GM18505 (cell line): Measurements from ENCODE around the gene ATP6V1E1.
"Not testable (repeated sequence)": the region's sequence is repeated elsewhere in the genome, so short reads cannot be mapped to it uniquely, and the experiment has no call there.

ENCODE experiments used
- ATAC-seq: cut with Tn5 transposase; IDR thresholded peaks from one replicate; pipeline ENCODE4 v1.9.1; 2021; ENCODE audit not compliant: unreplicated experiment
- POLR2A ChIP-seq: IDR thresholded peaks from 4 replicates; pipeline ENCODE4 v1.6.1; 2011; ENCODE audit warnings: borderline replicate concordance; ENCODE audit not compliant: insufficient read depth, insufficient read length; ENCODE audit errors: extremely low read depth

Gene ATP6V1E1

DNA sequence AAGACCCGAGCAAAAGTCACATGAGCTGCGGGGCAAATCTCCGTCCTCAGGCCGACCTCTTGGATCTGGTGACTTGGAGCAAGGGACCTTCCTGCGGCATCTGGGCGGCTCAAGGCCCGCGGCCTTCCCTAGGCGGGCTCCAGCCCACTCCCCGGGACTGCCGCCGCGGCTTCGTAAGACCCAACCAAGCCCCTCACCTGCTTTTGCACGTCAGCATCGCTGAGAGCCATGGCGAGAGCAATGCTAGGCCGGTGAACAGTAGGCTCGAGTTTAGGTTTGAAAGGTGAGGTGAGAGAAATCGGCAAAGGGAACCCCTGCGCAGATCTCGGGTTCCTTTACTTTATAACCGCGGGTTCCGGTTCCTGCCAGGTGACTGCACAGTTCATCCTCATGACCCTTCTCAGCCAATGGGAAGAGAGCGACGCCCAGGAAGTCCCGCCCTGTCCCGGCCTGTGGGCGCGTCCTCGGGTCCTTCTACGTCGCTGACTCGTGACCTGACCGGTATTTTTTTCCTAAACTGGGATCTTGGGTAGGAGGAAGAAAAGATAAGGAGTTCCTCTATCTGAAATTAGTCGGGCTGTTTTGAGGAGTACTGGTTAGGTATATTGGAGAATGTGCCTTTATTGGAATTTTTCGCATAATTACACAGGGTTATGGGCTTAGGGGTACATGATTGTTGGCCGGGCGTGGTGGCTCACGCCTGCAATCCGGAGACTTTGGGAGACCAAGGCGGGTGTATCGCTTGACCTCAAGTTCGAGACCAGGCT is at the start of gene ATP6V1E1:
Gene ATP6V1E1 (minus strand): TSS at position 344 of the 767 bp plus-strand sequence. CDS start 114 bp downstream, at position 230.
- TF ChIP-seq POLR2A: peak; percentile 83
- ATAC-seq: peak; percentile 99

DNA sequence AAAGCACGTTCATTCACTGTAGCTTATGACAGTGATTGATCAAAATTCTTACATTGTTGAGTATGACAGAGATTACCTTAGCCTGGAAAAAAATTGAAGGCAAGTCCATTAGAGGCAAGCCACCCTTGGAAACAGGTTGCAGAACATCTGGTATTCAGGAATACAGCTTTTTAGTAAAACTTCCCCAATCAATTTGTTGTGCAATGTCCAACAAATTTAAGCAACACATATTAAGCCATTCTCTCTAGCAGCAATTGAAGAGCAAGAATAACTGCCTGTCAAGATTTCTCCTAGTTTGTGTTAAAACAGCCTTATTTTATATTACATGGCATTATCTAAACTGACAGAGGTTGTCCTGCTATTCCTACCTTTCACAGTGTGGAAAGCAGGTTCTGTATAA is 47.0 kb upstream of the ATP6V1E1 start:
- no peak for TF ChIP-seq POLR2A

DNA sequence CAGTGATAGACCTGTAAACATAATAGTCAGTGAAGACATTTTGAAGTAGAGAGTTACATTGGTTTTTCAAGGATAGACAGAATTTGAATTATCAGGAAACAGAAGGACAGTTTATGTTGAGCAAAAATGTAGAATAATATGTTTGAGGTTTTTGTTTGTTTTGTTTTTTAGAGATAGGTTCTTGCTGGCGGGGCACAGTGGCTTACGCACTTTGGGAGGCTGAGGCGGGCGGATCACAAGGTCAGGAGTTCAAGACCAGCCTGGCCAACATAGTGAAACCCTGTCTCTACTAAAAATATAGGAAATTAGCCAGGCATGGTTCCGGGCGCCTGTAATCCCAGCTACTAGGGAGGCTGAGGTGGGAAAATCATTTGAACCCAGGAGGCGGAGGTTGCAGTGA is 45.6 kb upstream of the ATP6V1E1 start:
- ATAC-seq: no peak
- no peak for TF ChIP-seq POLR2A

More for the DNA sequence above, 47.0 kb upstream of the ATP6V1E1 start:
- ATAC-seq: no peak

DNA sequence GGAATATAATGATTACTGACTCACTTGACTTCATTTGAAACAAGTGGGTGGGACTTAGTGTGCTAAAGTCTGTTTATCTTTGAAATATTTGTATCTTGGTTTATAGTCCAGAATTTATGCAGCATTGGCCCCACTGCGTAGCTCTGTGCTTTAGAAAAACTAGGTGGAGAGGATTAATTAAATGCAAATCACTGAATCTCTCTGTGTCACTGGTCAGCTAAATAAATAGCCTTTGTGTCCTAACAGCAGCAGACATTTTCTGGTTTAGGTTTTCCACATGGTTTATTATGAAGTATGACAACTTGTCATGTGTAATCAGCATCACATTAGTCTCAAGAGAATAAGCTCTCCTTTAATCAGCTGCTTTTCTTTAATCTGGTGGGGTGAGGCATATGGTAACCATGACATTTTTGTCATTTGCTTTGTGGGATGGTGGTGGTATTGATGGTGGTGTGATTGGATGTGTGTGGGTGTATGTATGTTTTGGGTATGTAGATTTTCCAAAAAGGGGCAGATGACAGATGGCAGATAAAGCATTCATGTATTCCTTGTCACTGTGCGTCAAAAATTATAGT is 44.0 kb upstream of the ATP6V1E1 start:
- no peak for ATAC-seq
- no peak for TF ChIP-seq POLR2A

DNA sequence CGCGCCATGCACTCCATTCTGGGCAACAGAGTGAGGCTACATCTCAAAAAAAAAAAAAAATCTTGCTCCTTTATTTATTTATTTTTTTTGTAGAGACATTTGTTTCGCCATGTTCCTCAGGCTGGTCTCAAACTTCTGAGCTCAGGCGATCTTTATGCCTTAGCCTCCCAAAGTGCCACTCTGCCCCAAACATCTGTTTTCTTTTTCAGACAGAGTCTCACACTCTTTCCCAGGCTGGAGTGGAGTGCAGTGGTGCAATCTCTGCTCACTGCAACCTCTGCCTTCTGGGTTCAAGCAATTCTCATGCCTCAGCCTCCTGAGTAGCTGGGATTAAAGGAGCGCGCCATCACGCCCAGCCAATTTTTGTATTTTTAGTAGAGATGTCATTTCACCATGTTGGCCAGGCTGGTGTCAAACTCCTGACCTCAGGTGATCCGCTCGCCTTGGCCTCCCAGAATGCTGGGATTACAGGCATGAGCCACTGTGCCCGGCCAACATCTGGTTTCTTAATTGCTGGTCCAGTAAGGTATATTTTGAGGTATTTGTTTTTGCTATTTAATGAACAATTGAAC is 43.1 kb upstream of the ATP6V1E1 start:
- not testable (repeated sequence) for ATAC-seq

DNA sequence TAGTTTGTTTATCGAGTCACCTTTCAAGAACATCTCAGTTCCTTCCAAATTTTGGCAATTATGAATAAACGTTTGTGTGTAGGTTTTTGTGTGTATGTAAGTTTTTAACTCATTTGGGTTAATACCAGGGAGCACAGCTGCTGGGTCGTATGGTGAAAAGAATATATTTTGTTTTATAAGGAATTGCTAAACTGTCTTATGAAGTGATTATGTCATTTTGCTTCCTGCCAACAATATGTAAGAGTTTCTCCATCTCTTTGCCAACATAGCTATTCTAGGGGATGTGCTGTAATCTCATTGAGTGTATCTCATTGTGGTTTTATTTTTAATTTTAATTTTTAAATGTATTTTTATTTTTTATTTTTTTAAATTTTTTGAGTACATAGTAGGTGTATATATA is 37.3 kb upstream of the ATP6V1E1 start:
- no peak for TF ChIP-seq POLR2A
- no peak for ATAC-seq

DNA sequence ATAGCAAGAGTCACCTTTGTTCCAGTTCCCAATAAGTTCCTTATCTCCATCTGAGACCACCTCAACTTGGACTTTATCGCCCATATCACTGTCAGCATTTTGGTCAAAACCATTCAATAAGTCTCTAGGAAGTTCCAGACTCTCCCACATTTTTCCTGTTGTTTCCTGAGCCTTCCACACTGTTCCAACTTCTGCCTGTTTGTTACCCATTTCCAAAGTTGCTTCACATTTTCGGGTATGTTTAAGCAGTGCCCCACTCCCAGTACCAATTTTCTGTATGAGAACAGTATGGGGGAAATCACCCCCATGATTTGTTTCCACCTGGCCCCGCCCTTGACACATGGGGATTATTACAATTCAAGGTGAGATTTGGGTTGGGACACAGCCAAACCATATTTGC is 36.7 kb upstream of the ATP6V1E1 start:
- no peak for ATAC-seq
- TF ChIP-seq POLR2A: no peak

DNA sequence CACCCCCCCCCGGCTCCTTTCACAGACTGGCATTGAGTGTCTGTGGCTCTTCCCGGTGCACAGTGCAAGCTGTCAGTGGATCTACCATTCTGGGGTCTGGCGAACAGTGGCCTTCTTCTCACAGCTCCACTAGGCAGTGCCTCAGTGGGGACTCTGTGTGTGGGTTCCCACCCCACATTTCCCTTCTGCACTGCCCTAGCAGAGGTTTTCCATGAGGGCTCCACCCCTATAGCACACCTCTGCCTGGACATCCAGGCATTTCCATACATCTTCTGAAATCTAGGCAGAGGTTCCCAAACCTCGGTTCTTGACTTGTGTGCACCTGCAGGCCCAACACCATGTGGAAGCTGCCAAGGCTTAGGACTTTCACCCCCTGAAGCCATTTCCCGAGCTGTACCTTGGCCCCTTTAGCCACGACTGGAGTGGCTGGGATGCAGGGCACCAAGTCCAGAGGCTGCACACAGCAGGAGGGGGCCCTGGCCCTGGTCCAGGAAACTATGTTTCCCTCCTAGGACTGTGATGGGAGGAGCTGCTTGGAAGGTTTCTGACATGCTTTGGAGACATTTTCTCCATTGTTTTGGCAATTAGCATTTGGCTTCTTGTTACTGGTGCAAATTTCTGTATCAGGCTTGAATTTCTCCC is 36.0 kb upstream of the ATP6V1E1 start:
- TF ChIP-seq POLR2A: no peak
- no peak for ATAC-seq

DNA sequence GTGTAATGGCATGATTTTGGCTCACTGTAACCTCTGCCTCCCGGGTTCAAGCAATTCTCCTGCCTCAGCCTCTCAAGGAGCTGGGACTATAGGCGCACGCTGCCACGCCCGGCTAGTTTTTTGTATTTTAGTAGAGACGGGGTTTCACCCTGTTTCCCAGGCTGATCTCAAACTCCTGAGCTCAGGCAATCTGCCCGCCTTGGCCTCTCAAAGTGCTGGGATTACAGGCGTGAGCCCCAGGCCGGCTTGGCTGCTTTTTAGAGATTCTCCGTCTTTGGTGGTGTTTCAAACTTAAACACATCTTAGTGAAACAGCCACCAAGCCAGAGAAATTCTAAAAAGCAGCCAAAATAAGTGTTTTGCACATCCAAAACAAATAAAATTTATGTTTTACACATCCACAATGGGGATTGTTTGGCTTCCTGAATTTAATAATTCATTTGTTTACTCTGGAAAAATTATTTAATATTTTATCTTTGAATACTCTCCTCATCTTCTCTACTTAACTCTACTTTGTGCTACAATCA is 28.4 kb upstream of the ATP6V1E1 start:
- ATAC-seq: no peak
- no peak for TF ChIP-seq POLR2A

DNA sequence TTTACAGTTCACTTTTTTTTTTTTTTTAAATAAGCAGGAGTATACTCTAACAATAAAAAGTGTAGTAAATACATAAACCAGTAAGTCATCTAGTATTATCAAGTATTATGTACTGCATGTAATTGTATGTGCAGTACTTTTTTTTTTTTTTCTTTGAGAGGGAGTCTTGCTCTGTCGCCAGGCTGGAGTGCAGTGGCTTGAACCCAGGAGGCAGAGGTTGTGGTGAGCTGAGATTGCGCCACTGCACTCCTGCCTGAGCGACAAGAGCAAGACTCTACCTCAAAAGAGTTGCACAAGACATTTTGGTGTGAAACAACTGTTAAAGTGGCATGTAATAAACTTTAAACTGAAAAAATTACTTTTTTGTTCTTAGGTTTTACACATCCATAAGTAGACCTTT is 26.7 kb upstream of the ATP6V1E1 start:
- TF ChIP-seq POLR2A: no peak
- ATAC-seq: no peak

DNA sequence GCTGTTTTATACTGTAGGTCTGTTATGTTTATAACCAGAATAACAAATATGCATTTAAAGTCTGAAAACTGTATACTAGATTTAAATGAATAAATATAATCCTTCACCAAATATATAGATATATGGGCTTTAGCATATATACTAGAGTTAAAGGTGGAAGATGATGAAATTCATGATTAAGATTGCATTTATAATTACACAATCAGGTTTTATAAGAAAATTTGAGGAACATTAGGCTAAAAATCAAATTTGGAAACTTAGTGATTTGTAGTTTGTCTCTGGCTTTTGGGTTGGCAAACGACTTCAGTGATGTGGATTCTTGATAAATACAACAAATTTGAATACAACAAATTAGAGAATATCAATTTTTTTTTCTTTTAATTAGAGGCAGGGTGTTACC is 20.0 kb upstream of the ATP6V1E1 start:
- TF ChIP-seq POLR2A: no peak
- ATAC-seq: no peak

DNA sequence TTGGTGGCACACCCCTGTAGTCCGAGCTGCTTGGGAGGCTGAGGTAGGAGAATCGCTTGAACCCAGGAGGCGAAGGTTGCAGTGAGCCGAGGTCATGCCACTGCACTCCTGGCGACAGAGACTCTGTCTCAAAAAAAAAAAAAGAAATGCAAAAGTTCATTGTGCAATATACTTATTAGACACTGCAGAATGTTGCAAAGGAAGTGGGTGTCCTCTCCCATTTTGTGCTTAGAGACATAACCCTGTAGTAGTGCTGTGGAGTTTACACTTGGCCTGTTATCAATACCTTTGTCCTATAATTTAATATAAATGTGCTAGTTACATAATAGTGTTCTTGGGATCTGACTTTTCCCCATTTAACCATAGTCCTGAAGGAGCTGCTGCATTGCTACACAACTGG is 19.4 kb upstream of the ATP6V1E1 start:
- TF ChIP-seq POLR2A: no peak
- no peak for ATAC-seq

DNA sequence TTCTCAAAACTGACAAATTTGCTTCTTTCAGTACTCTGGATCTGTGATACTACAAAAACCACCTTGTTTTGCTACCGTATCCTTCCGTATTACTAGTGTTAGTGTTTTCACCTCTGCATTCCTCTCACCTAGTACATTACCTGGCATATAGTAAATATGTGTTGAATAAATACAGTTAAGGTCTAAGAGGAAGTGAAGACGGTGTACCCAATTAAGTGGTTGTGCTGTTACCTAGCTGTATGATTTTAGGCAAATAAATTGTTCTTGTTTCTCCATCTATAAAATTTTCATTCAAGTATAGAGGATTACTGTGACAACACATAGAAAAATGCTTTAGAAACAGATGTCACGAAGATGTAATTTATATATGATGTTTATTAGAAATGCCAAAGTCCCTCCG is 18.9 kb upstream of the ATP6V1E1 start:
- TF ChIP-seq POLR2A: no peak
- no peak for ATAC-seq

DNA sequence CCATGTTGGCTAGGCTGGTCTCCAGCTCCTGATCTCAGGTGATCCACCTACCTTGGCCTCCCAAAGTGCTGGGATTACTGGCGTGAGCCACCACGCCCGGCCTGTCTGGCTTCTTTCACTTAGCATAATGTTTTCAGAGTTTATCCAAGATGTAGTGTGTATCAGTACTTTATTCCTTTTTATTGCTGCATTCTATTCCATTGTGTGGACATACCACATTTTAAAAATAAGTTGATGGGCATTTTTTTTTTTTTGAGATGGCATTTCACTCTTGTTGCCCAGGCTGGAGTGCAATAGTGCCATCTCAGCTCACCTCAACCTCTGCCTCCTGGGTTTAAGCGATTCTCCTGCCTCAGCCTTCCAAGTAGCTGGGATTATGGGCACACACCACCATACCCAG is 13.8 kb upstream of the ATP6V1E1 start:
- ATAC-seq: not testable (repeated sequence)
